NCI-H1105 treated with DMSO at 0.1 percent for 48 hours (cell line): Measurements from ENCODE around the gene KLHL2.
"Not testable (repeated sequence)": the region's sequence is repeated elsewhere in the genome, so short reads cannot be mapped to it uniquely, and the experiment has no call there.

ENCODE experiments used
- DNase-seq: peaks from one replicate; lab custom pipeline; 2025; lab: John Stamatoyannopoulos, UW

The KLHL2 gene

GRCh38 chr4:165203541-165204461, 3.6 kb upstream of the KLHL2 start:
- DNase-seq = no peak

DNA sequence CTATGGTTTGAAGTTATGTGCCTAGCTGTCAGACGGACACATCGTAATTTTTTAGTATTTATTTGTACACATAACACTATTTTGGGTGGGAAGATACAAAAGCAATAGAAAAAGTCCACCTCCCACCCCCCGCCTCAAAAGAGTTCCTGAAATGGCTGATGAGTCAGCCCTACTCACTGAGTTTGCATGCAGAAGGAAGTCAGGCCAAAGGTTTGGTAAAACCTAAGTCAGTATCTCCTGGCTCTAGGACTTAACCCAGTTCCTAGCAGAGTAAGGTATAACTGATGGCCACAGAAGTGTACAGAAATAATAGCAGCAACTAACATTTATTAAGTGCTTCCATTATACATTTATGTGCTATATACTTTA, 2.9 kb upstream of the KLHL2 start:
- no peak for DNase-seq

DNA sequence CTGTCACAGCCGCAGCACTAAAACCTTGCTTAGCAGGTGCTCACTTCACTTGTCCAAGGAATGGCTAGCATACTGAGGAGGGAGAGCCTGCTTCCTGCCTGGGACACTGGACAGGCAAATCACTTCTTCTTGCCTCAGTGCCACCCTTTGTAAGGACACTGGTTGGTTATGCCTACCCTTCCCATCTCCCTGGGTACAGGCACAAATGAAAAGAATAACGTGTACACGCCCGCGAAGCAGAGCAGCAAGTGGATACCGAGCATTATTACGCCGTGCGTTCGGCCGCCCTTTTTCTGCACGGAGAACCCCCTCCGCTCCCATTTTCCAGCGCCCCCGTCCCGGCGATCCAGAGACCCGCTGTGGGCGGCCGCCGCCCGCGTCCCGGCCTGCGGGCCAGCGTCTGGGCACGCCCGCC, 338 bp upstream of the KLHL2 start:
- peak; percentile 36 for DNase-seq

- peak; percentile 43 for DNase-seq
These were observed 876 bp downstream of the KLHL2 start for GRCh38 chr4:165208221-165208652.

DNA sequence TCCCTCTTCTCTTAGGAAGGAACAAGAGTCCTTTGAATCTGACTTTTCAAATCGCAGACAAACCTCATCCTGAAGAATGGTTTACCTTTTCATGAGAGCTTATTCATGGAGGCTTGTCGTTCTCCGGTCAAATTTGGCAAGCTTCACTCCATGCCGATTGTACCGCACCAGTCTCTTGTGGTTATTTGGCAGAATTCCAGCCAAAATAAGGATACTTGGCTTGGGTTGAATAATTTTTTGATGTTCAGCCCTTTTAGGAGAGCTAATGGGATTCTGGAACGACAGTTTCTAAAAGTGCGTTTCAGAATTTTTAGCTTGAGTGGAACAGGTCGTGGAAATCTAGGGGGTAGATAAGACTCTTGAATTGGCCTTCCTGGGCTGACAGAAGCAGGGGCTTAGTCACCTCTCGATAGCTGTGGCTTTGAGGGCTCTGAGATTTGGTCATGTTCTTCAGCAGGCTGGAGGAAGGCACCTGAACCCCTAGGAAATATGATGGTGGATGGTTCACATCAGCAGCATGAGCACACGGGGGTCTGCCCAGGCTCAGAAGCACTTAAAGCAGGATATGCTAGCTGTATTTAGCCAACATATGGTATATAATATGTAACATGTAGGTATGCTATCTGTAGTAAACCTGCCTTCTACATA, 1.5 kb downstream of the KLHL2 start:
- DNase-seq = peak; percentile 75

DNA sequence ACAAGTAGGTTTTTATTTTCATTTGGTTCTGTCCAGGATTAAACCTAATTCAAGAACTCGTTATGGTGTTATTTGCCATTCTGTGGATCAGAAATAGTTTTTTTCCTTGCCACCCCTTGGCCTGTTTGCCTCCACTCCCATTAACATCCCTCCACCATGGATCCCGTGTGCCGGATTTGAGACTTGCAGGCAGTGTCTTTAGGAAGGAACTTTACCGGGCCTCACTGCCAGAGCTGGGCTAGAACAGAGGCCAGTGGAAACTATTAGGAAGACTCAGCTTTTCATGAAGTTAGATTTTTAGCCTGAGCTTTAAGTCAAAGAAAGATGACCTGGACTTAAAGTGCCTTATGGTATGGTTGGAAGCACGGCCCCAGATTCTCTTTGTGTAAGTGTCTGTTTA, 2.4 kb downstream of the KLHL2 start:
- DNase-seq = no peak

- no peak for DNase-seq
These were observed 3.2 kb downstream of the KLHL2 start for GRCh38 chr4:165210566-165210965.

- DNase-seq = not testable (repeated sequence)
These were observed 5.3 kb downstream of the KLHL2 start for GRCh38 chr4:165212647-165213046.

DNA sequence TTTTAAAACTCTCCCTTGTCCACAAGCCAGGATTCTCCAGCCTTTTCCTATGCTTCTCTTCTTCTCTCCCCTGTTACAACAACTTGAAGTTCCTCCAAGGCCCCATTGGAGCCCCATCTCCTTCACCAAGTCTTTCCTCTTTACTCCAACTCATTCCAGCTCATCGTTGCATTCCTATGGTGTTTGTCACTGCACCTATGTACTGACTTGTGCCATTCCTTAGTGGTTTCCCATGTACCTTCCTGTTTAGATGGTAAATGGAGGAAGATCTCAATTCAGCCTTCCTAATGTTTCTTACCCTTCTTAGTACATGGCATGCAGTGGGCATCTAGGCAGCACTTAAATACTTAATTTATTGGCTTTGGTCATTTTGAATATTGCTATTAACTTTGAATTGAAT, 6.0 kb downstream of the KLHL2 start:
- DNase-seq = not testable (repeated sequence)

DNA sequence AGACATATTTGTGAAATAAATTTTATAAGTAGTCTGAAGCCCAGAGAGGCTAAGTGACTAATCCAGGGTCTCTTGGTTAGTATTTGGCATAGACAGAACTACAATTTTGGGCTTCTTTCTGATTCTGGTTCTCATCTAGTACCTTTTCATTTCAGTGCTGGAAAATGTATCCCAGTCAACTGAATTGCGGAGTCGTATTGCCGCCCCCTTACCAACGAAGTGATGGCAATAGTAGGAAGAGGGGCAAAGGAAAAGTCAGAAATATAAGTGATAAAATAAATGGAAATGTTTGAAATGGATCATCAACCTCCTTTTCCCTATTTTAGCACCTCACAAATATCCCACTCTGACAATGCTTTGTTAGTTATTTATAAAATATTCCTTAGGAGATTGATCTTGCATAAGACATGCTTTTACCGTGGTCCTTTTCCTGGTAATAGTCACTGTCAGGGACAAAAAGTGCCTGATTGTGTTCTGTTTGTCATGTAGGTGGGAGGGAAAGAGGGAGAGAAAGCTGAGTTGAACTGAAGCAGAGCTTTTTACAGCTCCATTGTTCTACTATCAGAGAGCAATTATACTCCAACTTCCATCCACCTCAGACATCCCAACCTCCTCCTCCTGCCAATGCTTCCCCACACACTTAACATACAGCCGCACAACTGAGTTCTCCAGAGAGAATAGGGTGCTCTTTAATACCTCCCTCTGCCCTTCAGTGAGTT, 6.8 kb downstream of the KLHL2 start:
- peak; percentile 28 for DNase-seq

DNA sequence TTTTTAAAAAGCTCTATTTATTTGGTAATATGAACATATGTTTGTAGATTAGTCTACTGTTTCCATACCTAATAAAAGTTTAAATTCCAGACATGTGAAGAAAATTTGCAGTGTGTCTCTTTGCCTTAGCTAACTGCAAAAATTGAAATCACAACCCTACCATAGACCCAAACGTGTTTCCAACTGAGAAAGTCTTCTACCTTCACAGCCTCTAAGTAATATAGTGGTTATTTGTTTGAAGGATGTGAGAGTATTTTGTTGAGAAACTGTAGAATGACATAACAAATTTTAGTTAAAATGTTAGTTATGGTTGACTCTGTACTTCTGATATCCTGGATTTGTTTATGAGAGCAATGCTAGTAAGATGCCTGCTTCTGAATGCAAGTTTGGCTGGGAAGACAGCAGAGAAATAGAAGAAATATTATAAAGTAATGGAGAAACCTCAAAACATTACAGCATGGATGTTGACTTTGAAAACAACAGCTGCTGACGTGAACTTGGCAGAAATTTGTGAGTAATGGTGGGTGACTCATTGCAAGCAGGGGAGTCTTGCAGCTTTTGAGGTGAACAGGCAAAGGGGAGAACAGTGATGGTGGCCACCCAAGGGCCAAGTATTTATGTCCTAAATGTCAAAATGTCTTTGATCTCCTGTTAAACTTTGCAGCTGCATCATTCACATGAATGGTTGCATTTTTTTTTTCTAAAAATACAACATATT, 7.8 kb downstream of the KLHL2 start:
- not testable (repeated sequence) for DNase-seq

- not testable (repeated sequence) for DNase-seq
These were observed 8.6 kb downstream of the KLHL2 start for GRCh38 chr4:165215761-165216487.

GRCh38 chr4:165217325-165217724, 10.0 kb downstream of the KLHL2 start:
- no peak for DNase-seq

DNA sequence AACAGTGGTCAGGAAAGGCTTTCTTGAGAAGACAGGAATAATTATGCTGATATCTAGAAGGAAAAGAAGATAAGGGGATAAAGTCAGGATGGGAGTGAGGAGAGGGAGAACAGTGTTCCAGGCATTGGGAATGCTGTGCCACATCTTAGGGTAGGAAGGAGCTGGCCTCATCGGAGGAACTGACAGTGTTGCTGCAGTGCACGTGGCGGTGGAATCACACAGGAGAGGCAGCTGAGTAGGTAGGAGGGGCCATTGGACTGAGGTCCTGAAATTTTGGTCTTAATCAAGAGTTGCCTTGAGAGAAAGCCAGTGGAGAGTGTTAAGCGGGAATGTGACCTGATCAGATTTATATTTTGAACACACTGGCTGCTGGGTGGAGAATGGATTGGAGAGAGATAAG, 13.9 kb downstream of the KLHL2 start:
- not testable (repeated sequence) for DNase-seq

DNA sequence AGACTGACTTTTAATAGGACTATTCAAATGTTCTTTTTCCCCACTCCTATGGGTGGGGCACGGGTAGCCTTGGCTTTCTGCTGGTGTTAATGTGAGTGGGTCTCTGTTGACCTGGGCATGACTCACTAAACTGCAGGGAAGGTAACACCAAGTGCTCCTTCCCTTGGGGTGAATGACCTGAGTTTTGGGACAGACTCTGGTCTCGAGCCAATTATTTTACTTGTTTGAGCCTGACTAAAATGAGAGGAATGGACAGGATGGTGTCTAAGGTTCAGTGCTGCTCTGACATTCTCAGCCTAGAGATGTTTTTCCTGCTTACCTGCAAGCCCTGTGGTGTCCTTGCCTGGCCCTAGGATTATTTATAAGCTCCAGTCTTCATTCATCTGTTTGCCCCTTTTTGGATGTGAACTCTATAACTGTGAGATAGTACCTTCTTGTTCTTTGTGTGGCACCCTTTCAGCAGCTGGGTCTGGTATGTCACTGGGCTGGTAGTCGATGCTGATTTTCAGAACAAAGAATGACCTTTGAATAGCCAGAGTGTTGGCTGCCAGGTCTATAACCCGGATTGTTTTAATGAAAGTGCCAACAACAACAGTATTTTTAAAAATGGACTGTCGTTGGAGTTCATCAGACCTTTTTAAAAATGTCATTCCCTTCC, 14.8 kb downstream of the KLHL2 start:
- not testable (repeated sequence) for DNase-seq

GRCh38 chr4:165222651-165222994, 15.3 kb downstream of the KLHL2 start:
- no peak for DNase-seq

DNA sequence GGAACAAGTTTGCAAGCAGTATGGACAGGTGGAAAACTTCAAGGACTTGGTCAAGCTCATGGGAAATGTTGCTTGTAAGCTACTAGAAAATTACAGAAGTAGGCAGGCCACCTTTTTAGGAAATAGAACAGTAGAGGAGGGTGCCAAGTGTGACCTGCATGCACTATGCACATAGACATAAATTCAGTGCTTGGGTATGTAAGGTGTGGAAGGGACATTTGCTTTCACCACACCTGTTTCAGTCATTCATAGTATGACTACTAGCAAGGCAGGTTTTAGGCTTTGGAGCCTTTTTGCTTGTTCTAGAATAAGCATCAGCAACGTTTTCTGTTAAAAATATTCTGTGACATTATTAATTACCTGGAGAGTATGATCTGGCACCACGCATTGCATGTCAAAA, 20.0 kb downstream of the KLHL2 start:
- not testable (repeated sequence) for DNase-seq

DNA sequence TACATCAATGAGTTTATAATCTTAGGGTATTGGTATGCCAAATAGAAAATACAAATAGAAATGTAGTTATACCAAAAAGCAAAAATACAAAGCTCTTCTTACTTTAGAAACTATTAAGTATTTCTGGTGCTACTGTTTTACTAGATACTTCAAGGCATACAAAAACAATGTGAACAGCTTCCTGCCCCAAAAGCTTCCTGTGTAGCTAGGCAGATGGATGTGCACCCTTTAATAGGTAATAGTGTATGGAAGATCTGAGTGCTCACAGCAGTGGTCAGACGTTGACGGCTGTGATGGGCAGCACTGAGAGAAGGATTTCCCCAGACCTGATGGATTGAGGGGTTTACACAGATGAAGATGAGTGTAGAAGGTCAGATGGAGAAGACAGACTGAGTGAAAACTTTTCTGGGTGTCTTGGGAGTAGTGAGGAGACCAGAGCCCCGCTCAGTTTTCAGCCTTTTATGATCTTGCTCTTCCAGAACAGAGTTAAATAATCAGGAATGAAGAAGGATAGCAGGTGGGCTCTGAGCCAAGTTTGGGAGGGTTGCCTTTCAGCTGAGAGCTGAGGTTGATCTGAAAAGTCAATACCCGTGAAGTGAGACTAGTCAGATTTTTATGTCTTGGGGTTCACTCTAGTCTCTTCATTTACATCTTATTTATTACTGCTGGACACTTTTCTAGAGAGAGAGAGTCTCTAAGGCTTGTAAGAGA, 22.3 kb downstream of the KLHL2 start:
- DNase-seq = peak; percentile 18

DNA sequence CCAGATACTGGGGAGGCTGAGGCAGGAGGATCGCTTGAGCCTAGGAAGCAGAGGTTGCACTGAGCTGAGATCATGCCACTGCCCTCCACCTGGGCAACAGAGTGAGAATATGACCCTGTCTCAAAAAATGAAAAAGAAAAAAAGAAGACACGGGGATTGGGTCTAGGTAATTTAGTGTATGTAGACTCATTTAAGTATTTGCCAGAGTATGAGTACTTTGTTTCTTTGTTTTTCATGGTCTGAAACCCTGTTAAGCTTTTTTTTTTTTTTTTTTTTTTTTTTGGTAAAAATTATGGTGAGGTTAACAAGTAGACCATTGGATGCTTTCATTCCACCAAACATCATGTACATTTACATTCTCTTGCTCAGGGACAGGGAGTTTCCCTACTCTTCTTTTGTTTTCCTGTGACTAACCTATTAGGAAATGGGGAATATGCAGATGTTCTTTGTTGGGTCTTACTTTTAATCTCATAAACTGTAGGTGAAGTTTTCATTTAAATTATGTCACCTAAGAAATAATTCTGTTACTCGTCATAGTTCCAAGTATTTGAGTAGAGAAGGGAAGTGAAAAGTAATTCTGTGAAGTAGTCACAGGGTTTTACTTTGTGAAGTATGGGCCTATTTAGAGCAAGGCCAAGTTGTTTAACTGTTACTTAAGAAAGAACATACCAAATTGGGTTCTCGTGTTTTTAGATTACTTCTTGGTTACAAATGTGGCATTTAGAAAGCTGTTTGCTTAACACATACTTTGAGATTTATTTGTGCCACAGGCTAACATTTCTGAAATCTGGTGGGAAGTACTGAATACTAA, 25.5 kb downstream of the KLHL2 start:
- DNase-seq = not testable (repeated sequence)
